ENCODE data around the gene GNG12. TPM values are rescaled to one million over a fixed set of nuclear protein-coding genes. Genes with fewer than 3 reads are reported as not detected.

GNG12 gene
- total and polyA plus RNA-seq, 3 donors from 2014 or later, result 28.1 to 46.0 (median 39.3) TPM

DNA sequence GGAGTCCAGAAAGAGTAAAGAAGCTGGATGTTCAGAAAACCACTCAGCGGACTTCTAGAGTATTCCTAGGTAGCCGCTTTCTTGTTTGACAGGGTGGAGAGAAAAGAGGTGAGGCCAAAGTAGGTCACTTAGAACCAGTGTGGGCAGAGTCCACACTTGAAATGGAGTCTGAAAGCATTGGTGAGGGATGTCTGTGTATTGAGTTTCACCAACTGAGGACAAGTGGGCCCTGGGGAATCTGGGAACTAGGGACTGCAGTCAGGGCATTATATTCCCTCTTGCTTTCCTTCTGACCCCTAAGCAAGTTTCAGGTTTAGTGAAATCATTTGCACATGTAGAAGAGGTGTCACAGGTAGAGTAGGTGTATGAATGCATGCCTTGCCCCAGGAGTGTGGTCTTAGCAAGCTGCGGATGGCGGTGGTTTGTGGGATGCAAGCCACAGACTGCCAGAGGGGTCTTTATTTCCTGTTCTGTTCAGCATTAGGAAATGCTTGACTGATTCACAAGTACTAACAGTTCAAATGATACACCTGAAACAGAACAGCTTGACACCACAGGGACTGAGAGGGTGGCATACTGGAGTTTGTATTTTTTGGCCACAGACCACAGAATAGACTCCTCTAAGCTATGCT lies 1.1 kb upstream of the GNG12 start:
- H3K4me1 ChIP-seq, result peaks cover 14% of the 10 kb centered on the region
- H3K36me3 ChIP-seq (ENCODE audit: low read depth, missing control alignments), result no peaks in the 10 kb centered on the region
- H3K9me3 ChIP-seq, result no peaks in the 10 kb centered on the region
- TF ChIP-seq, protein P1, sequence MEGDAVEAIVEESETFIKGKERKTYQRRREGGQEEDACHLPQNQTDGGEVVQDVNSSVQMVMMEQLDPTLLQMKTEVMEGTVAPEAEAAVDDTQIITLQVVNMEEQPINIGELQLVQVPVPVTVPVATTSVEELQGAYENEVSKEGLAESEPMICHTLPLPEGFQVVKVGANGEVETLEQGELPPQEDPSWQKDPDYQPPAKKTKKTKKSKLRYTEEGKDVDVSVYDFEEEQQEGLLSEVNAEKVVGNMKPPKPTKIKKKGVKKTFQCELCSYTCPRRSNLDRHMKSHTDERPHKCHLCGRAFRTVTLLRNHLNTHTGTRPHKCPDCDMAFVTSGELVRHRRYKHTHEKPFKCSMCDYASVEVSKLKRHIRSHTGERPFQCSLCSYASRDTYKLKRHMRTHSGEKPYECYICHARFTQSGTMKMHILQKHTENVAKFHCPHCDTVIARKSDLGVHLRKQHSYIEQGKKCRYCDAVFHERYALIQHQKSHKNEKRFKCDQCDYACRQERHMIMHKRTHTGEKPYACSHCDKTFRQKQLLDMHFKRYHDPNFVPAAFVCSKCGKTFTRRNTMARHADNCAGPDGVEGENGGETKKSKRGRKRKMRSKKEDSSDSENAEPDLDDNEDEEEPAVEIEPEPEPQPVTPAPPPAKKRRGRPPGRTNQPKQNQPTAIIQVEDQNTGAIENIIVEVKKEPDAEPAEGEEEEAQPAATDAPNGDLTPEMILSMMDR (IDR thresholded peaks at IDR 0.05), result no peak
- intact Hi-C loops (cut with DNase I; ENCODE audit: low total_unique reads), result loop anchor here (10.0 kb wide), 1 partner anchor 60 kb away; no protein-coding TSS in a partner anchor
- DNase-seq, result no peak
- no peak overlapping the region for H3K4me3 ChIP-seq
- peak overlapping the region; percentile 85 to 94 for H3K27ac ChIP-seq
- 67 to 72% methylated on average over 4 of the region's 4 CpGs for WGBS, 2 donors
- no peaks in the 10 kb centered on the region for H3K27me3 ChIP-seq

DNA sequence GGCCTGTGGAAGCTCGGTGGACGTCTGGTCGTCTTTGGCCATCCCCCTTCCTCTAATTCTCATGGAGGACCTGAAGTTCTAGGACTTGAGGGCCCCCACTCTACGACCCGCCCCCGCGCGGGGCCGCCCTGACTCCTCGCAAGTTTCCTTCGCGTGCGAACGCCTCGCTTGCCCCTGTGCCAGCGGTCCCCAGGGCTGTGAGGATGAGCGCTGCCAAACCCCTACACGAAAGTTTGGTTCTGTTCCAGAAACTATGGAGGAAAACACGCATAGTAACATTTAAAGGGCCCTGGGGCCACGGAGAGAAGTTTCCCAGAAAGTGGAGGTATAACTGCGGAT lies 304 bp upstream of the GNG12 start:
- intact Hi-C loops (cut with DNase I; ENCODE audit: low total_unique reads), result loop anchor here (10.0 kb wide), 1 partner anchor 59 kb away; no protein-coding TSS in a partner anchor
- Histone ChIP-seq H3K27ac (peak overlapping the region; percentile 85 to 94), H3K9me3 (no peaks in the 10 kb centered on the region), H3K4me3 (peak overlapping the region; percentile 82 to 85), H3K27me3 (no peaks in the 10 kb centered on the region), H3K36me3 (ENCODE audit: low read depth, missing control alignments) (no peaks in the 10 kb centered on the region), H3K4me1 (peaks cover 14% of the 10 kb centered on the region)
- WGBS, 2 donors, result 2 to 5% methylated on average over 16 to 21 of the region's 21 CpGs
- DNase-seq, result peak; percentile 54
- TF ChIP-seq, protein P1 (IDR thresholded peaks at IDR 0.05), result no peak
- no peak for TF ChIP-seq POLR2A (IDR thresholded peaks at IDR 0.05)

DNA sequence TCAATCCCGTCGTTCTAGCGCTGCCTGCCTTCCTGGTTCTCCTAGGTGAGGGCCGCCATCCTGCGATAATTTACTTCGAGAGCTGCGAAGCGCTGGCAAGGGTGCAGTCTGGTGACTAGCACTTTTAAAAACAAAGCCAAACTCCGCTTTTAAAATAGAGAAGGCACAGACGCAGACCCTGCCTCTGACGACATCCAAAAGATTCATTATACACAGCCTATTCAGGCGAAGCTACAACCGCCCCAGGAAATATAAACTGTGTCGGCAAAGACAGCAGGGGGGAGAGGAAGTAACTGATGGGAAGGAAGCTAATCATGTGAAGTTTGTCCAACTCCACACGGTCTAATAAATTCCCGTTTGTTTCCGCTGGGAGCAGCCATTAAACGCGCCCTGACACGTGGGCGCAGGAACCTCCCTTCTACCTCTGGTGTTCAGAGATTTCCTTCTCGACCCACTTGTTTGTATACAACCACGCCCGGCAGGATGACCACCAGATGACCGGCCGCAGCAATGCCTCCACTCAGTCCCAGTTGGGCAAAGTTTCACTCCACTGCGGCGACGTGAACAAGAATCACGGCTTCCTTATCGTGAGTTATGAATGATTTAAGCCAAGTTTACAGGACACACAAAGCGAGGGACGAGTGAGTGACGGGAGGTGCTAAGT lies 1.3 kb downstream of the GNG12 start:
- peak; percentile 76 for DNase-seq
- Histone ChIP-seq H3K27me3 (no peaks in the 10 kb centered on the region), H3K36me3 (ENCODE audit: low read depth, missing control alignments) (no peaks in the 10 kb centered on the region), H3K4me3 (peak overlapping the region; percentile 82 to 85), H3K27ac (peak overlapping the region; percentile 85 to 94), H3K9me3 (no peaks in the 10 kb centered on the region), H3K4me1 (peaks cover 14% of the 10 kb centered on the region)
- intact Hi-C loops (cut with DNase I; ENCODE audit: low total_unique reads), result loop anchor here (10.0 kb wide), 1 partner anchor 57 kb away; no protein-coding TSS in a partner anchor
- 0% methylated on average over 34 of the region's 34 CpGs for WGBS, 2 donors
- no peak for TF ChIP-seq POLR2A (IDR thresholded peaks at IDR 0.05)
- TF ChIP-seq, protein P1 (IDR thresholded peaks at IDR 0.05), result no peak

DNA sequence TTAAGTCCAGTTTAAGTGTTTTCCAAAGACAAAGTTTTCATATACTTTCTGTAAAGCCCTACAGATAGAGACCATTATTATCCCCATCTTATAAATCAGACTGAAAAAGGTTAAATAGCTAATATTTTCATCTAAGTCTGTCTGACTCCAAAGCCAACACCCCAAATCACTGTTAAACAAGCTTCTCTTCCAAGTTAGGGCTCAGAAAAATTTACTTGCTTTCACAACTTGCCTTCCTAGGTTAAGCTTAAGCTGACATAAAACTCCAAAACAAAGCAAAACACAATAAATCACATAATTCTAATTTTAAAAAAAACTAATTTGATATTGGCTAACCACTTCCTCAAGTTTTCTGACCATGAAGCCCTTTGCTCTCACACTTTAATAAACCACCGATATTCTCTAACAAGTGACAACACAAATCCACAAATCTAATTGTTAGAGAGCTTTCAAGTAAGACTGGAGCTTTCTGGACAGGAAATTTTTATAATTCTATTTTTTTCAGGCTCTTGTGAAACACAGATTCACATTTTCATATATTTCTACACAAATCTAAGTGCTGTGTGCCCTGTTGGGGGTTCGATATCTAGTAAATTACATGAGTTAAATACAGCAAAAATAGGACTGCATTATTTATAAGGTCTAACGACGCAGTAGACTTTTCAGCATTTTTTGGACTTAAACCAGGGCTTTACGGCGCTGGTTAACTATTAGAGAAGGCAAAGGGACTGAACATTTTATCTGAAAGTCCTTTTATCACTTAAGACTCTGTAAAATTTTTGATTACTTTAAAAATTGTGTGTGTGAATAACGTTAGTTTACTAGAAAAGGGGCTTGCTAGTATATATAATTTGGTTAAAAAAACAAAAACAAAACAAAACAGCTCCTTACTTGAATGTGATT lies 2.1 kb downstream of the GNG12 start:
- no peak for TF ChIP-seq POLR2A (IDR thresholded peaks at IDR 0.05)
- TF ChIP-seq, protein P1 (IDR thresholded peaks at IDR 0.05), result no peak
- H3K4me1 ChIP-seq, result peaks cover 14% of the 10 kb centered on the region
- H3K36me3 ChIP-seq (ENCODE audit: low read depth, missing control alignments), result no peaks in the 10 kb centered on the region
- intact Hi-C loops (cut with DNase I; ENCODE audit: low total_unique reads), result loop anchor here (10.0 kb wide), 1 partner anchor 56 kb away; no protein-coding TSS in a partner anchor
- H3K27me3 ChIP-seq, result no peaks in the 10 kb centered on the region
- no peaks in the 10 kb centered on the region for H3K9me3 ChIP-seq
- no peak for DNase-seq
- WGBS, 2 donors, result 7 to 8% methylated on average over 7 of the region's 7 CpGs
- peak overlapping the region; percentile 82 to 85 for H3K4me3 ChIP-seq
- peak overlapping the region; percentile 85 to 94 for H3K27ac ChIP-seq

All from testis (tissue), 3 donors.